Astrocyte (in vitro differentiated cells and primary cell): Measurements from ENCODE around the gene VRK1. TPM values are rescaled to one million over a fixed set of nuclear protein-coding genes. Genes with fewer than 3 reads are reported as not detected.

Source experiments
- DNase-seq: peaks from one replicate; pipeline ENCODE4 v3.0.0-alpha.2; 2010; ENCODE audit warnings: low read depth
- FAIRE-seq: peaks from 2 replicates; lab custom pipeline; 2011; peaks lifted over from hg19 to GRCh38; lab: Jason Lieb, UNC
- H2AFZ ChIP-seq: 2 replicates; pipeline ENCODE4 v1.6.0; 2012; ENCODE audit warnings: low read depth, low read length, inconsistent platforms
- H3K27ac ChIP-seq: 2 replicates; pipeline ENCODE4 v1.5.1; 2011; ENCODE audit warnings: low read depth, low read length, inconsistent platforms
- H3K27me3 ChIP-seq: 2 replicates; pipeline ENCODE4 v1.6.0; 2011; ENCODE audit warnings: low read length, inconsistent platforms; ENCODE audit not compliant: insufficient read depth
- H3K36me3 ChIP-seq: 2 replicates; pipeline ENCODE4 v1.5.1; 2011; ENCODE audit warnings: low read length, inconsistent platforms; ENCODE audit not compliant: insufficient read depth
- H3K4me1 ChIP-seq: 2 replicates; pipeline ENCODE4 v1.5.1; 2011; ENCODE audit warnings: low read length, inconsistent platforms; ENCODE audit not compliant: insufficient read depth
- H3K4me2 ChIP-seq: 2 replicates; pipeline ENCODE4 v1.6.0; 2012; ENCODE audit warnings: low read length, inconsistent platforms
- H3K4me3 ChIP-seq: 2 replicates; pipeline ENCODE4 v1.5.1; 2011; ENCODE audit warnings: low read depth, mild to moderate bottlenecking, low read length, inconsistent platforms; ENCODE audit not compliant: insufficient read depth
- H3K79me2 ChIP-seq: 2 replicates; pipeline ENCODE4 v1.6.0; 2012; ENCODE audit warnings: mild to moderate bottlenecking, low read length, inconsistent platforms; ENCODE audit not compliant: insufficient read depth
- H3K9ac ChIP-seq: 2 replicates; pipeline ENCODE4 v1.6.0; 2012; ENCODE audit warnings: mild to moderate bottlenecking, low read length, inconsistent platforms
- H3K9me3 ChIP-seq: 2 replicates; pipeline ENCODE4 v1.5.1; 2012; ENCODE audit warnings: low read depth, mild to moderate bottlenecking, low read length, inconsistent platforms; ENCODE audit not compliant: insufficient read depth
- H4K20me1 ChIP-seq: 2 replicates; pipeline ENCODE4 v1.6.0; 2012; ENCODE audit warnings: low read length, inconsistent platforms; ENCODE audit not compliant: insufficient read depth
- H3K27ac Mint-ChIP-seq: one replicate; pipeline ENCODE4 v1.8.0; 2021; ENCODE audit warnings: mild to moderate bottlenecking, mixed read lengths; ENCODE audit not compliant: unreplicated experiment
- H3K27me3 Mint-ChIP-seq: one replicate; pipeline ENCODE4 v1.8.0; 2021; ENCODE audit warnings: low read depth, mixed read lengths; ENCODE audit not compliant: unreplicated experiment
- H3K36me3 Mint-ChIP-seq: one replicate; pipeline ENCODE4 v1.8.0; 2021; ENCODE audit warnings: low read depth, mixed read lengths; ENCODE audit not compliant: unreplicated experiment
- H3K4me1 Mint-ChIP-seq: one replicate; pipeline ENCODE4 v1.8.0; 2021; ENCODE audit warnings: low read depth, mixed read lengths; ENCODE audit not compliant: unreplicated experiment
- H3K4me3 Mint-ChIP-seq: one replicate; pipeline ENCODE4 v1.8.0; 2021; ENCODE audit warnings: mild to moderate bottlenecking, moderate library complexity, mixed read lengths; ENCODE audit not compliant: unreplicated experiment
- H3K9me3 Mint-ChIP-seq: one replicate; pipeline ENCODE4 v1.8.0; 2021; ENCODE audit warnings: mild to moderate bottlenecking, mixed read lengths; ENCODE audit not compliant: unreplicated experiment
- EZH2 ChIP-seq: IDR thresholded peaks from 2 replicates; pipeline ENCODE4 v1.6.1; 2012; ENCODE audit warnings: mild to moderate bottlenecking, low read length, inconsistent platforms; ENCODE audit not compliant: insufficient read depth
- total RNA-seq: library from RNA; stranded (reverse); gene quantifications from 2 replicates; pipeline ENCODE4 v1.2.1, GENCODE V29; 2021
- TF ChIP-seq, protein P1 (sequence below): IDR thresholded peaks from 2 replicates; pipeline ENCODE4 v1.5.1; 2011; ENCODE audit warnings: low read depth, mild to moderate bottlenecking, inconsistent platforms, low read length, moderate library complexity; ENCODE audit not compliant: insufficient read depth

The VRK1 gene
- total RNA-seq, 1 donor from 2014 or later, result 11.6 TPM

DNA sequence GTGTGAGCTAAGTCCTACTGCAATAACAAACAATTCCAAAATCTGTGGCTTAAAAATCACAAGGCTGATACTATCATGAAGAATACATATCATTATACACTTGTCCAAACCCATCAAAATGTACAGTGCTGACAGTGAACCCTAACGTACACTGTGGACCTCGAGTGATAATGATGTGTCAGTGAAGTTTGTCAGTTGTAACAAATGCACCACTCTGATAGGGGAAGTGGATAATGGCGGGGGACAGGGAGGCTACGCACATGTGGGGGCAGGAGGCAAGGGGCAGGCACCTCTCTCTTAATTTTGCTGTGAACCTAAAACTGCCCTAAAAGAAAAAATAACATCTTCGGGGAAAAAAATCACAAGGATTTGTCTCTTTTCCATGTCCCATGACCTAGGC, 100.0 kb downstream of the VRK1 start:
- no peak overlapping the region for H3K4me3 ChIP-seq
- no peaks in the 10 kb centered on the region for H3K36me3 ChIP-seq
- TF ChIP-seq, protein P1, sequence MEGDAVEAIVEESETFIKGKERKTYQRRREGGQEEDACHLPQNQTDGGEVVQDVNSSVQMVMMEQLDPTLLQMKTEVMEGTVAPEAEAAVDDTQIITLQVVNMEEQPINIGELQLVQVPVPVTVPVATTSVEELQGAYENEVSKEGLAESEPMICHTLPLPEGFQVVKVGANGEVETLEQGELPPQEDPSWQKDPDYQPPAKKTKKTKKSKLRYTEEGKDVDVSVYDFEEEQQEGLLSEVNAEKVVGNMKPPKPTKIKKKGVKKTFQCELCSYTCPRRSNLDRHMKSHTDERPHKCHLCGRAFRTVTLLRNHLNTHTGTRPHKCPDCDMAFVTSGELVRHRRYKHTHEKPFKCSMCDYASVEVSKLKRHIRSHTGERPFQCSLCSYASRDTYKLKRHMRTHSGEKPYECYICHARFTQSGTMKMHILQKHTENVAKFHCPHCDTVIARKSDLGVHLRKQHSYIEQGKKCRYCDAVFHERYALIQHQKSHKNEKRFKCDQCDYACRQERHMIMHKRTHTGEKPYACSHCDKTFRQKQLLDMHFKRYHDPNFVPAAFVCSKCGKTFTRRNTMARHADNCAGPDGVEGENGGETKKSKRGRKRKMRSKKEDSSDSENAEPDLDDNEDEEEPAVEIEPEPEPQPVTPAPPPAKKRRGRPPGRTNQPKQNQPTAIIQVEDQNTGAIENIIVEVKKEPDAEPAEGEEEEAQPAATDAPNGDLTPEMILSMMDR, result no peak
- TF ChIP-seq EZH2, result no peak
- no peaks in the 10 kb centered on the region for H4K20me1 ChIP-seq
- no peak for DNase-seq
- no peaks in the 10 kb centered on the region for H3K79me2 ChIP-seq
- no peaks in the 10 kb centered on the region for H3K9me3 ChIP-seq
- H3K4me1 Mint-ChIP-seq, result peaks cover 9% of the 10 kb centered on the region
- H3K27me3 Mint-ChIP-seq, result peaks cover 2% of the 10 kb centered on the region
- H3K36me3 Mint-ChIP-seq, result no peaks in the 10 kb centered on the region
- H3K27ac Mint-ChIP-seq, result no peak overlapping the region
- no peaks in the 10 kb centered on the region for H3K4me1 ChIP-seq
- H3K27ac ChIP-seq, result no peak overlapping the region
- no peak for FAIRE-seq
- no peaks in the 10 kb centered on the region for H3K9me3 Mint-ChIP-seq
- H3K4me2 ChIP-seq, result no peak overlapping the region
- H3K9ac ChIP-seq, result no peak overlapping the region
- H3K27me3 ChIP-seq, result no peaks in the 10 kb centered on the region
- H2AFZ ChIP-seq, result no peak overlapping the region
- H3K4me3 Mint-ChIP-seq, result no peak overlapping the region

- no peak for TF ChIP-seq EZH2
- TF ChIP-seq, protein P1, result no peak
- DNase-seq (no peak), FAIRE-seq (no peak)
- H4K20me1 ChIP-seq, result no peaks in the 10 kb centered on the region
- H3K4me3 ChIP-seq, result no peak overlapping the region
- H3K27me3 ChIP-seq, result no peaks in the 10 kb centered on the region
- no peak overlapping the region for H3K9ac ChIP-seq
- H3K9me3 ChIP-seq, result no peaks in the 10 kb centered on the region
- H3K27ac ChIP-seq, result no peak overlapping the region
- H3K4me1 ChIP-seq, result no peaks in the 10 kb centered on the region
- H2AFZ ChIP-seq, result no peak overlapping the region
- Mint-ChIP-seq H3K4me1 (no peaks in the 10 kb centered on the region), H3K27ac (no peak overlapping the region), H3K9me3 (no peaks in the 10 kb centered on the region), H3K4me3 (no peak overlapping the region), H3K27me3 (peaks cover 2% of the 10 kb centered on the region), H3K36me3 (peaks cover 2% of the 10 kb centered on the region)
- no peaks in the 10 kb centered on the region for H3K36me3 ChIP-seq
- H3K4me2 ChIP-seq, result no peak overlapping the region
- no peaks in the 10 kb centered on the region for H3K79me2 ChIP-seq
Observed at GRCh38 chr14:96901227-96901626, 104.0 kb downstream of the VRK1 start.

DNA sequence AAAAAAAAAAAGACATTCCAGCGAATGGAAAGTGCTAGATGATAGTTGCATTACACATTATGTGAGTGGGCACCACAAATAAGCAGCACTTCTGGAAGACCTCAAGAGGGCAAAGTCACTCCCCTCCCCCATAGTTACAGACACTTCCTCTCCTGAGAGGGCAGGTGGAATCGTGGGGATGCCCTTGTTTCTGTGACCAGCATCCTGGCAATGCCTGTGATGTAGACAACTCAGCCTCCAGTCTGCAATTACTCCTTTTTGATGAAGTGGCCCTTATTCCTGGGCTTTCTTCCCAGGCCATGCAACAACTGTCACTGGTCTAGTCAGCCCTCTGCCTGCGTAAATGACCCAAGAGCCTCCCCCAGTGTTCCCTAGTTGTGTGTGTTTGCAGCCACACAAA, 104.8 kb downstream of the VRK1 start:
- Mint-ChIP-seq H3K9me3 (no peaks in the 10 kb centered on the region), H3K4me3 (no peak overlapping the region), H3K36me3 (peaks cover 2% of the 10 kb centered on the region), H3K27me3 (peaks cover 2% of the 10 kb centered on the region), H3K4me1 (no peaks in the 10 kb centered on the region), H3K27ac (no peak overlapping the region)
- DNase-seq (no peak), FAIRE-seq (no peak)
- H3K9me3 ChIP-seq, result no peaks in the 10 kb centered on the region
- no peak overlapping the region for H3K4me3 ChIP-seq
- no peak overlapping the region for H2AFZ ChIP-seq
- H3K9ac ChIP-seq, result no peak overlapping the region
- no peaks in the 10 kb centered on the region for H3K79me2 ChIP-seq
- no peaks in the 10 kb centered on the region for H3K4me1 ChIP-seq
- H3K4me2 ChIP-seq, result no peak overlapping the region
- no peaks in the 10 kb centered on the region for H4K20me1 ChIP-seq
- no peak overlapping the region for H3K27ac ChIP-seq
- no peak for TF ChIP-seq EZH2
- TF ChIP-seq, protein P1, result no peak
- H3K27me3 ChIP-seq, result no peaks in the 10 kb centered on the region
- no peaks in the 10 kb centered on the region for H3K36me3 ChIP-seq
